Glomerular endothelial cell (primary cell): ENCODE results near the gene SLC17A8. TPM values are rescaled to one million over a fixed set of nuclear protein-coding genes. Genes with fewer than 3 reads are reported as not detected.
"Not testable (repeated sequence)": the region's sequence is repeated elsewhere in the genome, so short reads cannot be mapped to it uniquely, and the experiment has no call there.

Experiments
- DNase-seq: peaks from one replicate; pipeline ENCODE4 v3.0.0-alpha.2; 2011; ENCODE audit warnings: low read depth, low spot score; ENCODE audit errors: extremely low read depth
- total RNA-seq: library from RNA; depleted of rRNA; stranded (reverse); fragments of >200 nt; gene quantifications from 2 replicates; pipeline ENCODE4 v1.2.3, GENCODE V29; 2015

The SLC17A8 gene
- not detected in 2 replicates for total RNA-seq

- DNase-seq: no peak
Observed at GRCh38 chr12:100356644-100357223, at the start of gene SLC17A8. Gene SLC17A8 (plus strand): TSS chr12:100357074. CDS start chr12:100357392, 318 bp downstream.

- DNase-seq: not testable (repeated sequence)
Observed at GRCh38 chr12:100308138-100308537, 48.7 kb upstream of the SLC17A8 start.

- DNase-seq: peak; percentile 12
Observed at GRCh38 chr12:100311317-100311716, 45.6 kb upstream of the SLC17A8 start.

- no peak for DNase-seq
Observed at GRCh38 chr12:100317371-100317770, 39.5 kb upstream of the SLC17A8 start.

GRCh38 chr12:100324498-100324897 lies 32.4 kb upstream of the SLC17A8 start:
- no peak for DNase-seq

- no peak for DNase-seq
Observed at GRCh38 chr12:100326208-100326607, 30.7 kb upstream of the SLC17A8 start.

GRCh38 chr12:100329800-100330199 lies 27.1 kb upstream of the SLC17A8 start:
- DNase-seq: no peak

GRCh38 chr12:100331871-100332270 lies 25.0 kb upstream of the SLC17A8 start:
- DNase-seq: no peak

GRCh38 chr12:100332852-100333251 lies 24.0 kb upstream of the SLC17A8 start:
- DNase-seq: no peak

- no peak for DNase-seq
Observed at GRCh38 chr12:100337299-100337698, 19.6 kb upstream of the SLC17A8 start.

- no peak for DNase-seq
Observed at GRCh38 chr12:100337727-100338126, 19.1 kb upstream of the SLC17A8 start.

GRCh38 chr12:100339071-100339470 lies 17.8 kb upstream of the SLC17A8 start:
- DNase-seq: no peak

- DNase-seq: not testable (repeated sequence)
Observed at GRCh38 chr12:100342897-100343296, 14.0 kb upstream of the SLC17A8 start.

- DNase-seq: not testable (repeated sequence)
Observed at GRCh38 chr12:100344351-100344750, 12.5 kb upstream of the SLC17A8 start.

- DNase-seq: no peak
Observed at GRCh38 chr12:100345020-100345767, 11.7 kb upstream of the SLC17A8 start.

- no peak for DNase-seq
Observed at GRCh38 chr12:100346660-100347059, 10.2 kb upstream of the SLC17A8 start.

- DNase-seq: no peak
Observed at GRCh38 chr12:100348657-100349454, 8.0 kb upstream of the SLC17A8 start.

- no peak for DNase-seq
Observed at GRCh38 chr12:100359248-100359647, 2.4 kb downstream of the SLC17A8 start.

GRCh38 chr12:100359822-100360221 lies 2.9 kb downstream of the SLC17A8 start:
- no peak for DNase-seq

- no peak for DNase-seq
Observed at GRCh38 chr12:100360450-100360849, 3.6 kb downstream of the SLC17A8 start.

GRCh38 chr12:100364324-100364723 lies 7.5 kb downstream of the SLC17A8 start:
- DNase-seq: no peak

- DNase-seq: peak; percentile 20
Observed at GRCh38 chr12:100365411-100365810, 8.5 kb downstream of the SLC17A8 start.
